IPS-NIHi7 (cell line): ENCODE data around the gene DOK4.
A peak's percentile ranks its signal among the peaks of the same experiment; 100 is the strongest.
"Not testable (repeated sequence)": the region's sequence is repeated elsewhere in the genome, so short reads cannot be mapped to it uniquely, and the experiment has no call there.

ENCODE experiments used
- DNase-seq: peaks from one replicate; pipeline ENCODE4 v3.0.0; 2012; ENCODE audit warnings: mixed read lengths; ENCODE audit errors: extremely low spot score

Gene DOK4

GRCh38 chr16:57502048-57502775 is 15.9 kb upstream of the DOK4 start:
- no peak for DNase-seq

- DNase-seq, result no peak
Measured at GRCh38 chr16:57501492-57501891, 15.2 kb upstream of the DOK4 start.

- DNase-seq, result no peak
Measured at GRCh38 chr16:57500578-57501111, 14.4 kb upstream of the DOK4 start.

GRCh38 chr16:57499941-57500340 is 13.6 kb upstream of the DOK4 start:
- DNase-seq, result not testable (repeated sequence)

- DNase-seq, result no peak
Measured at GRCh38 chr16:57498031-57498430, 11.7 kb upstream of the DOK4 start.

- DNase-seq, result no peak
Measured at GRCh38 chr16:57497121-57497520, 10.8 kb upstream of the DOK4 start.

GRCh38 chr16:57493767-57494166 is 7.5 kb upstream of the DOK4 start:
- no peak for DNase-seq

- no peak for DNase-seq
Measured at GRCh38 chr16:57489229-57489628, 2.9 kb upstream of the DOK4 start.

GRCh38 chr16:57486858-57487834 is 853 bp upstream of the DOK4 start:
- no peak for DNase-seq

GRCh38 chr16:57485091-57485915 is 990 bp downstream of the DOK4 start:
- no peak for DNase-seq

- DNase-seq, result no peak
Measured at GRCh38 chr16:57484515-57485005, 1.7 kb downstream of the DOK4 start.

- DNase-seq, result no peak
Measured at GRCh38 chr16:57483725-57484514, 2.4 kb downstream of the DOK4 start.

- no peak for DNase-seq
Measured at GRCh38 chr16:57482845-57483545, 3.3 kb downstream of the DOK4 start.

- no peak for DNase-seq
Measured at GRCh38 chr16:57481421-57481820, 4.9 kb downstream of the DOK4 start.

- DNase-seq, result no peak
Measured at GRCh38 chr16:57480754-57481230, 5.5 kb downstream of the DOK4 start.

GRCh38 chr16:57479976-57480753 is 6.1 kb downstream of the DOK4 start:
- peak; percentile 35 for DNase-seq

GRCh38 chr16:57479205-57479975 is 6.9 kb downstream of the DOK4 start:
- peak; percentile 85 for DNase-seq
